Retinal pigment epithelial cell (primary cell): ENCODE data around the gene CCND2.
"Not testable (repeated sequence)": the region's sequence is repeated elsewhere in the genome, so short reads cannot be mapped to it uniquely, and the experiment has no call there.

Experiments used
- DNase-seq: peaks from one replicate; pipeline ENCODE4 v3.0.0-alpha.2; 2010; ENCODE audit warnings: low read depth
- H3K4me3 ChIP-seq: 2 replicates; pipeline ENCODE4 v1.5.1; 2011; ENCODE audit warnings: mild to moderate bottlenecking, low read length, control low read depth, moderate library complexity
- CTCF ChIP-seq: conservative IDR thresholded peaks from 2 replicates; pipeline ENCODE4 v1.5.1; 2011; ENCODE audit warnings: low read depth, low read length, control low read depth, inconsistent platforms

CCND2 gene

DNA sequence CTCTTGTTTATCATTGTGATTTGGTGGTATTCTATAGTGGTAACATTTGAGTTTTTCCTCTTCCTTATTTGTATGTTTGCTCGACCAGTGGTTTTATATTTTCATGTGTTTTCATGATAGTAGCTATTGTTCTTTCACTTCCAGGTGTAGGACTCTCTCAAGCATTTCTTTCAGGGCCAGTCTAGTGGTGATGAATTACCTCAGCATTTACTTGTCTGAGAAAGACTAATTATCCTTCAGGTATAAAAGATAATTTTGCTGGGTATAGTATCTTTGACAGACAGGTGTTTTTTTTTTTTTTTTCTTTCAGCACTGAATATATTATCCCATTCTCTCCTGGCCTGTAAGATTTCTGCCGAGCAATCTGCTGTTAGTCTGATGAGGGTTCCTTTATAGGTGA lies 35.0 kb upstream of the CCND2 start:
- DNase-seq = no peak
- no peak overlapping the region for H3K4me3 ChIP-seq
- TF ChIP-seq CTCF = no peak

DNA sequence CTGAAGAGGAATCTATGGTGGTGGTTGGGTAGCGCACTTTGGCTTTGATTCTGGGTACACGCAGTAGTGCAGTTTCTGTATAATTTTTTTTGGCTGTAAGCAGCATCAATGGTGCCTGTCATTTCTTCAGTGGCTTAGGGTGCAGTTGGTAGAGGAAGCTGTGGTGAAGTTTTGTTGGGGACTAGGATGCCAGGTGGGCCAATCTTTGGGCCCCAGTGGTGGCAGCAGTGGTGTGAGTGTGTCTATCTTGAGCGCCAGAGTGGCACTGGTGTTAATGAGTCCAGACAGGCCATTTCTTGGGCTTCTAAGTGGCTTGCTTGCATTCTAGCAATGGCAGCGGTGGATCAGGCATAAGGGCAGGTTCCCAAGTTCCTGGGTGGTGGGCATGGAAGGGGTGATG lies 33.8 kb upstream of the CCND2 start:
- no peak for DNase-seq
- no peak for TF ChIP-seq CTCF
- no peak overlapping the region for H3K4me3 ChIP-seq

DNA sequence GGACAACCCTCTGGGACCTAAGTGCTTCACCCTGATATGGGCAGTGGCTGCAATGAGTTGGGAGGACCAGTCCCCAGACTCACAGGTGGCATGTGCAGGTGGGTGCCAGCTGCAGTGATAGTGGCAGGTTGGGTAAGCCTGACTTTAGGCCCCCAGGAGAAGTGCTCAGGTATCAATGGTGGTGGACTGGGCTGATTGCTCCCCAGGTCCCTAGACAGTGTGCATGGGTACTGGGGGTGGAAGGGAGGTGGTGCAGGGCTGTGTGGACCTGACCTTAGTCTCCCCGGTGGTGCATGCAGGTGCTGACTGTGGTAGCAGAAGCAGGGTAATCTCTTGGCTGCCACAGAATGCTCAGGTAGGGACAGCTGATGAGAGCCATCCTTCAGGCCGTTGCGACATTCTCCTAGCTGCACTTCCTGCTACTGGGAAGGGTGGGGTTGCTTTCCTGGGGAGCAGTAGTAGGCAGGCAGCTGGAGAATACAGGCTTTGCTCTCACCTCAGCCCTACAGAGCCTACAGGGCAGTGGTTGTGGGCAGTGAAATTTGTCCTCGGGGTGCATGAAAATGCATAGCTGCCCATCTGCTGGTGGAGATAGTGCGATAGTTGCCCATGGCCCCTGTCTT lies 33.3 kb upstream of the CCND2 start:
- no peak for TF ChIP-seq CTCF
- DNase-seq = no peak
- no peak overlapping the region for H3K4me3 ChIP-seq

DNA sequence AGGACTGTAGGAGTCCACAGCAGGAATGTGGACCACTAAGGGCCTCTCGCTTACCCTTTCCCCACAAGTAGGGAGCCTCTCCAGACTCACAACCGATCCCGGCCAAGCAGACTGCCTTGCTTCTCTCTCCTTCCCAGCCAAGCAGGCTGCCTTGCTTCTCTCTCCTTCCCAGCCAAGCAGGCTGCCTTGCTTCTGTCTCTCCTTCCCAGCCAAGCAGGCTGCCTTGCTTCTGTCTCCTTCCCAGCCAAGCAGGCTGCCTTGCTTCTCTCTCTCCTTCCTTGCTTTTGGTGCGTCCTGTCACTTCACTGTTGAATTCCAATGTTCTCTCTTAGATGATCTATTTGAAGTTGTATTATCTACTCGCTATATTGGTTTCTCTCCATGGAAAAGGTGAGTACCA lies 32.6 kb upstream of the CCND2 start:
- no peak for TF ChIP-seq CTCF
- no peak for DNase-seq
- H3K4me3 ChIP-seq = no peak overlapping the region

- H3K4me3 ChIP-seq = no peak overlapping the region
- no peak for TF ChIP-seq CTCF
Observed at GRCh38 chr12:4241592-4241991, 32.0 kb upstream of the CCND2 start.

DNA sequence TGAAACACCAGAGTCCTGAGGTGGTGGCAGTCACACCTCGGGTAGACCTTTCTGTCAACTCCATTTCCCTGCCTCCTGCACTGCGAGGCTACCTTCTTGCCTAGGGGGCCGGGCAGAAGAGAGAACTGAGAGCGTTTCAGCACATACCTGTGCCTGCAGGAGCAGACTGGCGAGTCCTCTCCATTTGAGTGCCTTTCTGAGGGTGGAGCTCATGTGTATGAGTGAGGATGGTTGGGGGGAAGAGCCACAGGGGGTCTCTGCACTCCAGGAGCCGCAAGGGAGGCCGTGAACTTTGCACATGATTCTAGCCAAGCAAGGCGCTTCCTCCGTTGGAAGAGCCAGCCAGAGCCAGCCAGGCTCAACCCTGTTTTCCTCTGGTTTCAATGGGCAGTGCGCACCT lies 31.0 kb upstream of the CCND2 start:
- no peak overlapping the region for H3K4me3 ChIP-seq
- DNase-seq = no peak
- no peak for TF ChIP-seq CTCF

More at GRCh38 chr12:4241592-4241991, 32.0 kb upstream of the CCND2 start:
- DNase-seq = no peak

DNA sequence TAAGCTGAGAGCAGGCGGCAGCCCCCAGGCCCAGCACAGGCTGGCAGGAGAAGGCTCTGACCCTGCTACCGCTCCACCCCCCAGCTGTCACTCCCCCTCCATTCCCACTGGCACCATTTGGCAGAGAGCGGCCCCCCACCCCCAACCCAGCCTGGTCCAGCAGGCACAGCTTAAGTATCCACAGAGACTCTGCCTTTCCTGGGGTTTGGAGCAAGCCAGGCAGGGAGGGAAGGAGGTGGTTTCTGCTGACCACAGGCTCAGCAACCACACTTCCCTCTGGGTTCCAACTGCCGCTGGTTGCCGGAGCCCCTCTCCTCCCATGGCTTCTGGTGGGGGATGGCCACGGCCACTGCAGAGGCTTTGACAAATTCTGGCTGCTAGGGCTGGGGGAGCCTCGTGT lies 30.5 kb upstream of the CCND2 start:
- TF ChIP-seq CTCF = no peak
- no peak overlapping the region for H3K4me3 ChIP-seq
- DNase-seq = no peak

DNA sequence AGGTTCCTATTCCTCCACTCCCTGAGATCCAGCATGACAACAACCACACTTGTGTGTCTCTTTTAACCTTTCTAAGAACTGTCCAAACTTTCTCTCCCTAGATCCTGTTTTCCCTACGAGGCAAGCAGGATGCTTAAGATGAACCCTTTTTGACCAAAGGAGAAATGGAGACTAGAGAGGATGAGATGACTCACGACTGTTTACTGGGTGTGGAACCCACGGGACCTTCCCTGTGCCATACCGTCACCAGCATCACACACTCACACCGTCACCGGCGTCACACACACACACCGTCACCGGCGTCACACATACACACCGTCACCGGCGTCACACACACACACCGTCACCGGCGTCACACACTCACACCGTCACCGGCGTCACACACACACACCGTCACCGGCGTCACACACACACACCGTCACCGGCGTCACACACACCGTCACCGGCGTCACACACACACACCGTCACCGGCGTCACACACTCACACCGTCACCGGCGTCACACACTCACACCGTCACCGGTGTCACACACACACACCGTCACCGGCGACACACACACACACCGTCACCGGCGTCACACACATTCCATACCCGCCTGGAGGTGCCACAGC lies 30.0 kb upstream of the CCND2 start:
- H3K4me3 ChIP-seq, DNase-seq: not testable (repeated sequence)
